Left hindlimb (tissue), 1 donor: ENCODE data around the gene MYH11.
A peak's percentile ranks its signal among the peaks of the same experiment; 100 is the strongest.
"Not testable (repeated sequence)": the region's sequence is repeated elsewhere in the genome, so short reads cannot be mapped to it uniquely, and the experiment has no call there.

ENCODE experiments used
- DNase-seq: peaks from one replicate; pipeline ENCODE4 v3.0.0-alpha.2; 2018

The MYH11 gene

GRCh38 chr16:15836965-15837611, 19.7 kb downstream of the MYH11 start:
- DNase-seq = no peak

- DNase-seq = no peak
Measured at GRCh38 chr16:15836074-15836473, 20.8 kb downstream of the MYH11 start.

- no peak for DNase-seq
Measured at GRCh38 chr16:15835136-15835878, 21.5 kb downstream of the MYH11 start.

- DNase-seq = no peak
Measured at GRCh38 chr16:15834502-15834901, 22.3 kb downstream of the MYH11 start.

- DNase-seq = no peak
Measured at GRCh38 chr16:15833541-15833940, 23.3 kb downstream of the MYH11 start.

- no peak for DNase-seq
Measured at GRCh38 chr16:15832241-15832640, 24.6 kb downstream of the MYH11 start.

GRCh38 chr16:15830832-15831451, 25.9 kb downstream of the MYH11 start:
- DNase-seq = no peak

GRCh38 chr16:15829460-15829859, 27.4 kb downstream of the MYH11 start:
- no peak for DNase-seq

- no peak for DNase-seq
Measured at GRCh38 chr16:15827709-15828343, 29.0 kb downstream of the MYH11 start.

- no peak for DNase-seq
Measured at GRCh38 chr16:15827299-15827698, 29.5 kb downstream of the MYH11 start.

- no peak for DNase-seq
Measured at GRCh38 chr16:15825750-15826305, 31.0 kb downstream of the MYH11 start.

GRCh38 chr16:15822957-15823356, 33.9 kb downstream of the MYH11 start:
- DNase-seq = peak; percentile 80

- DNase-seq = no peak
Measured at GRCh38 chr16:15820837-15821236, 36.0 kb downstream of the MYH11 start.

GRCh38 chr16:15819046-15819445, 37.8 kb downstream of the MYH11 start:
- DNase-seq = no peak

- no peak for DNase-seq
Measured at GRCh38 chr16:15817446-15817845, 39.4 kb downstream of the MYH11 start.

GRCh38 chr16:15816228-15816627, 40.6 kb downstream of the MYH11 start:
- no peak for DNase-seq

GRCh38 chr16:15812401-15812750, 44.5 kb downstream of the MYH11 start:
- DNase-seq = not testable (repeated sequence)

GRCh38 chr16:15811481-15812400, 45.1 kb downstream of the MYH11 start:
- peak; percentile 48 for DNase-seq

GRCh38 chr16:15810949-15811348, 45.9 kb downstream of the MYH11 start:
- DNase-seq = no peak

GRCh38 chr16:15810411-15810810, 46.4 kb downstream of the MYH11 start:
- DNase-seq = no peak

- not testable (repeated sequence) for DNase-seq
Measured at GRCh38 chr16:15809297-15809696, 47.5 kb downstream of the MYH11 start.

- no peak for DNase-seq
Measured at GRCh38 chr16:15808071-15808470, 48.8 kb downstream of the MYH11 start.
